Stomach (tissue), 4 donors: ENCODE results near the gene TARP.
"Not testable (repeated sequence)": the region's sequence is repeated elsewhere in the genome, so short reads cannot be mapped to it uniquely, and the experiment has no call there.

Source experiments
- EP300 ChIP-seq: sonication (generic); formaldehyde crosslinking; IDR thresholded peaks from one replicate; pipeline ENCODE4 v1.6.1; 2017; ENCODE audit warnings: antibody characterized with exemption
- POLR2A ChIP-seq, 4 donors: fragments of 450-650 bp; IDR thresholded peaks; one replicate each; pipeline ENCODE4 v1.6.1; 2016; ENCODE audit warnings: antibody characterized with exemption in 4 of 4, control low read depth in 2 of 4, mild to moderate bottlenecking in 1 of 4, moderate library complexity in 1 of 4
- TF ChIP-seq, protein P1 (sequence below), 7 experiments: fragments of 450-650 bp in 4 of 7; fragments of 200-600 bp in 3 of 7; sonication (generic) in 3 of 7; IDR thresholded peaks; one replicate each; pipeline ENCODE4 v1.5.1; 2016 to 2019; ENCODE audit warnings: antibody characterized with exemption in 7 of 7, control low read depth in 2 of 7, mild to moderate bottlenecking in 1 of 7

DNA sequence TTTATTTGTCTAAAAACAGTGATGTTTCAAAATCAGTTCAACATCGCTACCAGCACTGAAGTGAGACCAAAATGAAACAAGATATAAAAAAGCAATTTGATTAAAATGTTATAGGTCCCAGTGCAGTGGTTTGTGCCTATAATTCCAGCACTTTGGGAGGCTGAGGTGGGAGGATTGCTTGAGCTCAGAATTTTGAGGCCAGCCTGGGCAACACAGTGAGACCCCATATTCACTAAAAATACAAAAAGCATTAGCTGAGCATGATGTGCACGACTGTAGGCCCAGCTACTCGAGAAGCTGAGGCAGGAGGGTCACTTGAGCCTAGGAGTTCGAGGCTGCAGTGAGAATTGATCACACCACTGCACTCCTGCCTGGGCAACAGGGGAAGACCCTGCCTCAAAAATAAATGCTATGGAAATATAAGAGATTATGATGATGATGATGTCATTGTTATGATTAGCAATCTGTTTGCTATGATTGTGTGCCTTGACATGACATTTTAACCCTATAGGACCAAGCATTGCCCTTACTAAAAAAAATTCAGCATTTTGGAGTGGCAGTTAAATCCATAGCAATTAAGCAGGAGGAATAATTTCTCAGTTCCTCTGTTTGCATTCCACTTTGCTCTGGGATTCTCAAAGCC is 3.6 kb downstream of the TARP start:
- TF ChIP-seq, protein P1, sequence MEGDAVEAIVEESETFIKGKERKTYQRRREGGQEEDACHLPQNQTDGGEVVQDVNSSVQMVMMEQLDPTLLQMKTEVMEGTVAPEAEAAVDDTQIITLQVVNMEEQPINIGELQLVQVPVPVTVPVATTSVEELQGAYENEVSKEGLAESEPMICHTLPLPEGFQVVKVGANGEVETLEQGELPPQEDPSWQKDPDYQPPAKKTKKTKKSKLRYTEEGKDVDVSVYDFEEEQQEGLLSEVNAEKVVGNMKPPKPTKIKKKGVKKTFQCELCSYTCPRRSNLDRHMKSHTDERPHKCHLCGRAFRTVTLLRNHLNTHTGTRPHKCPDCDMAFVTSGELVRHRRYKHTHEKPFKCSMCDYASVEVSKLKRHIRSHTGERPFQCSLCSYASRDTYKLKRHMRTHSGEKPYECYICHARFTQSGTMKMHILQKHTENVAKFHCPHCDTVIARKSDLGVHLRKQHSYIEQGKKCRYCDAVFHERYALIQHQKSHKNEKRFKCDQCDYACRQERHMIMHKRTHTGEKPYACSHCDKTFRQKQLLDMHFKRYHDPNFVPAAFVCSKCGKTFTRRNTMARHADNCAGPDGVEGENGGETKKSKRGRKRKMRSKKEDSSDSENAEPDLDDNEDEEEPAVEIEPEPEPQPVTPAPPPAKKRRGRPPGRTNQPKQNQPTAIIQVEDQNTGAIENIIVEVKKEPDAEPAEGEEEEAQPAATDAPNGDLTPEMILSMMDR (IDR thresholded peaks at IDR 0.05): not testable (repeated sequence)
- TF ChIP-seq EP300; POLR2A (IDR thresholded peaks at IDR 0.05): not testable (repeated sequence)
